ENCODE measurements around the gene RANBP3L.

GRCh38 chr5:36240779-36241630, 60.7 kb downstream of the RANBP3L start:
- peak; percentile 26 for TF ChIP-seq POLR2A (IDR thresholded peaks at IDR 0.05)
- TF ChIP-seq CTCF (IDR thresholded peaks at IDR 0.05) = no peak
- no peak for TF ChIP-seq POLR2AphosphoS5 (IDR thresholded peaks at IDR 0.05)

All from prostate gland (tissue), 2 donors.